ENCODE measurements around the gene ALKBH4. TPM values are rescaled to one million over a fixed set of nuclear protein-coding genes. Genes with fewer than 3 reads are reported as not detected.

The ALKBH4 gene
- total and polyA plus RNA-seq, 8 donors, result 1.2 to 27.4 (median 8.7) TPM

DNA sequence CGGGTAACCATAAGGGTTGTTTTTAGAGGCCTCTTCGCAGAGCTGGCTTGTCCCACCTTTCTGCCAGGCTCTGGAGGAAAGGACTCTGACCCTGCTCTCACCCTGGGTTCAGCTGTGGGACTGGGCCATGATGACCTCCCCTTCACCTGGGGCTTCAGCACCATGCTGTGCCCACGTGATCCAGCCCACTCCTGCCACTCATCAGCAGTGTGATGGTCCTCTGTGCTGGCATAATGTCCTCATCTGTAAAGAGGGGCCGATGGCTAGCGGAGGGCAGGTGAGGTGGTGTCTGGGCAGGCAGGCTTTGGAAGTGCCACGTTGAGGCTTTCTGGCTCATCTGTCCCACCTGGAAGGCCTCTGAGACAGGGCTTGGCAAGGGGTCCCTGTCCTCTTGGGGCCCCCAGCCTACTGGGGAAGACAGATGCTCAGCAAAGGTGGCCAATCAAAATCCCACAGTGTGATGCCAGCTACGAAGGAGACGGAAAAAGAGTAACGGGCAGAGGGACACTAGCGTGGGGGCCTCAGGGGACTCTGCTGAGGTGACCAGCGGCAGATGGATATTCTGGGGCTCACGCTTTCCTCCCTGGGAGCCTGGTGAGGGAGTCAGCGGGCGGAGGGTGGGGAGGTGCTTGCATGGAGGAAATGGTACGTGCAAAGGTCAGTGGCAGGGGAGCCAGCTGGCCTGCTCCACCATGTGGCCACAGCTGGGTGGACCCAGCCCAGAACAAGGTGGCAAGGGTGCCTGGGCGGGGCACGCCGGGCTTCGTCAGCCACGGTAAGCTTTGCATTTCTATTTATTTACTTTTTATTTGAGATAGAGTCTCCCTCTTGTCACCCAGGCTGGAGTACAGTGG, 5.5 kb upstream of the ALKBH4 start:
- Histone ChIP-seq H3K27ac (peak overlapping the region in 2 of 5 donors; percentile 9 to 63), H3K27me3 (no peaks in the 10 kb centered on the region), H3K4me1 (peaks cover 6 to 53% (median 35%) of the 10 kb centered on the region in 4 donors), H3K36me3 (peaks cover 22 to 72% (median 62%) of the 10 kb centered on the region in 4 donors), H3K4me3 (no peak overlapping the region), H3K9me3 (no peaks in the 10 kb centered on the region)
- TF ChIP-seq POLR2AphosphoS5 (IDR thresholded peaks at IDR 0.05), result peak in 1 of 3 donors; percentile 77
- no peak for TF ChIP-seq EP300 (IDR thresholded peaks at IDR 0.05)
- TF ChIP-seq, protein P1, sequence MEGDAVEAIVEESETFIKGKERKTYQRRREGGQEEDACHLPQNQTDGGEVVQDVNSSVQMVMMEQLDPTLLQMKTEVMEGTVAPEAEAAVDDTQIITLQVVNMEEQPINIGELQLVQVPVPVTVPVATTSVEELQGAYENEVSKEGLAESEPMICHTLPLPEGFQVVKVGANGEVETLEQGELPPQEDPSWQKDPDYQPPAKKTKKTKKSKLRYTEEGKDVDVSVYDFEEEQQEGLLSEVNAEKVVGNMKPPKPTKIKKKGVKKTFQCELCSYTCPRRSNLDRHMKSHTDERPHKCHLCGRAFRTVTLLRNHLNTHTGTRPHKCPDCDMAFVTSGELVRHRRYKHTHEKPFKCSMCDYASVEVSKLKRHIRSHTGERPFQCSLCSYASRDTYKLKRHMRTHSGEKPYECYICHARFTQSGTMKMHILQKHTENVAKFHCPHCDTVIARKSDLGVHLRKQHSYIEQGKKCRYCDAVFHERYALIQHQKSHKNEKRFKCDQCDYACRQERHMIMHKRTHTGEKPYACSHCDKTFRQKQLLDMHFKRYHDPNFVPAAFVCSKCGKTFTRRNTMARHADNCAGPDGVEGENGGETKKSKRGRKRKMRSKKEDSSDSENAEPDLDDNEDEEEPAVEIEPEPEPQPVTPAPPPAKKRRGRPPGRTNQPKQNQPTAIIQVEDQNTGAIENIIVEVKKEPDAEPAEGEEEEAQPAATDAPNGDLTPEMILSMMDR (IDR thresholded peaks at IDR 0.05), result no peak
- DNase-seq, result peak; percentile 63 to 86
- intact Hi-C loops (cut with DNase I; ENCODE audit: low total_unique reads), result loop anchor here (10.0 kb wide), 1 partner anchor 185 kb away; the partner anchor contains the start of gene SH2B2
- 42 to 71% (median 53%) methylated on average over 18 to 20 of the region's 20 CpGs for WGBS, 5 donors

DNA sequence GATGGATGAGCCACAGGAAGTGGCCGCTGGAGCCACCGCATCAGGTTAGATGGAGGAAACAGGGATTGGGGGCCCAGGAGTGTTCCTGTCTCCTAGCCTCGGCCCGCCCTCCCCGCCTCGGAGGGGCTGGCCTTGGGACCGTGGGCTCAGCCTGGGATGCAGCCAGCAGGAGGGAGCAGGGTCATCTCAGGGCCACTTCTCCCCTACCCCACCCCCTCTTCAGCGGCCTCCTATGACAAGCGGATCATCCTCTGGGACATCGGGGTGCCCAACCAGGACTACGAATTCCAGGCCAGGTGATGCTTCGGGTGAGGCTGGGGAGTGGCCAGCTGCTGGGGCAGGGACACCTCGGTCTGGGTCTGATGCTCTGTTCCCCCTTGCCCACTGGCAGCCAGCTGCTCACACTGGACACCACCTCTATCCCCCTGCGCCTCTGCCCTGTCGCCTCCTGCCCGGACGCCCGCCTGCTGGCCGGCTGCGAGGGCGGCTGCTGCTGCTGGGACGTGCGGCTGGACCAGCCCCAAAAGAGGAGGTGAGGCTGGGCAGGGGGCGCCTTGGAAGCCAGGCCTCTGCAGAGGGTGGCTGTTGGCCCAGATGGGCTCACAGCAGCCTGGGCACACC, 4.8 kb upstream of the ALKBH4 start:
- Histone ChIP-seq H3K4me3 (no peak overlapping the region), H3K36me3 (peaks cover 22 to 69% (median 60%) of the 10 kb centered on the region in 4 donors), H3K27me3 (no peaks in the 10 kb centered on the region), H3K27ac (peak overlapping the region in 2 of 5 donors; percentile 9 to 63), H3K9me3 (no peaks in the 10 kb centered on the region), H3K4me1 (peaks cover 6 to 53% (median 35%) of the 10 kb centered on the region in 4 donors)
- intact Hi-C loops (cut with DNase I; ENCODE audit: low total_unique reads), result loop anchor here (10.0 kb wide), 1 partner anchor 185 kb away; the partner anchor contains the start of gene SH2B2
- no peak for DNase-seq
- WGBS, 5 donors, result 88 to 94% (median 90%) methylated on average over 21 to 24 of the region's 24 CpGs
- TF ChIP-seq EP300 (IDR thresholded peaks at IDR 0.05) (no peak), POLR2AphosphoS5 (IDR thresholded peaks at IDR 0.05) (no peak), POLR2A (IDR thresholded peaks at IDR 0.05) (no peak)

DNA sequence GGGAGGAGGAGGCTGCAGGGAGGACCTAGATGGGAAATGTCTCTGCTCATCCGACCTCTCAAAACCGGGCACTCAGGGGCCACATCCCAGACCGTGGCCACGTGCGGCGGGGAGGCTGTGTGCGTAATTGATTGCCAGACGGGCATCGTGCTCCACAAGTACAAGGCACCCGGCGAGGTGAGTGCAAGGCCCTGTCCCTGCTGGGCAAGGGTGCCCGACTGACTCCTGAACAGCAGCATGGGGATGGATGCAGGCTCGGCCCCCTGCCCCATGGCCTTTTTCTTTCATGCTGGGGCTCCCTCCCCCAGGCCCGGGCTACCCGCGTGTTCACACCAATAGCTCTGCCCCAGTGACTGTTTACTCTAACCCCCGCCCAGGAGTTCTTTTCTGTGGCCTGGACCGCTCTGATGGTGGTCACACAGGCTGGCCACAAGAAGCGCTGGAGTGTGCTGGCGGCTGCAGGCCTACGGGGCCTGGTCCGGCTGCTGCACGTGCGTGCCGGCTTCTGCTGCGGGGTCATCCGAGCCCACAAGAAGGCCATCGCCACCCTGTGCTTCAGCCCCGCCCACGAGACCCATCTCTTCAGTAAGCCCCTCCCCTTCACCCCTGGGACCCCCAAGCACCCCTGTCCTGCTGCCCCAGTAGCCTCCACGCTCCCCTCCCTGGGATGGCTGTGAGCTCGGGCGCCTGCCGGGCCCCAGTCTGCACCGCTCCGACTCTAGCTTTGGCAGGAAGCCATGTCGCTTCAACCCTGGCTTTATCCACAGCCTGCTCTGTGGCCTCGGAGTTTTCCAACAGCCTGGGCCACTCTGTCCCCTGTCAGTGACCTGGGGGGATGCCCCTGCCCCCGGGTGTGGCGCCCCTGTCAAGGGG, 4.1 kb upstream of the ALKBH4 start:
- Histone ChIP-seq H3K4me1 (peaks cover 11 to 59% (median 41%) of the 10 kb centered on the region in 4 donors), H3K9me3 (no peaks in the 10 kb centered on the region), H3K27ac (peak overlapping the region in 1 of 5 donors; percentile 63), H3K36me3 (peaks cover 22 to 62% (median 54%) of the 10 kb centered on the region in 4 donors), H3K27me3 (no peaks in the 10 kb centered on the region), H3K4me3 (no peak overlapping the region)
- intact Hi-C loops (cut with DNase I; ENCODE audit: low total_unique reads), result loop anchor here (10.0 kb wide), 1 partner anchor 184 kb away; the partner anchor contains the start of gene SH2B2
- 84 to 89% (median 87%) methylated on average over 35 to 40 of the region's 40 CpGs for WGBS, 5 donors
- no peak for DNase-seq
- TF ChIP-seq EP300 (IDR thresholded peaks at IDR 0.05), result no peak
- no peak for TF ChIP-seq POLR2A (IDR thresholded peaks at IDR 0.05)
- TF ChIP-seq POLR2AphosphoS5 (IDR thresholded peaks at IDR 0.05), result no peak
- TF ChIP-seq, protein P1 (IDR thresholded peaks at IDR 0.05), result no peak

DNA sequence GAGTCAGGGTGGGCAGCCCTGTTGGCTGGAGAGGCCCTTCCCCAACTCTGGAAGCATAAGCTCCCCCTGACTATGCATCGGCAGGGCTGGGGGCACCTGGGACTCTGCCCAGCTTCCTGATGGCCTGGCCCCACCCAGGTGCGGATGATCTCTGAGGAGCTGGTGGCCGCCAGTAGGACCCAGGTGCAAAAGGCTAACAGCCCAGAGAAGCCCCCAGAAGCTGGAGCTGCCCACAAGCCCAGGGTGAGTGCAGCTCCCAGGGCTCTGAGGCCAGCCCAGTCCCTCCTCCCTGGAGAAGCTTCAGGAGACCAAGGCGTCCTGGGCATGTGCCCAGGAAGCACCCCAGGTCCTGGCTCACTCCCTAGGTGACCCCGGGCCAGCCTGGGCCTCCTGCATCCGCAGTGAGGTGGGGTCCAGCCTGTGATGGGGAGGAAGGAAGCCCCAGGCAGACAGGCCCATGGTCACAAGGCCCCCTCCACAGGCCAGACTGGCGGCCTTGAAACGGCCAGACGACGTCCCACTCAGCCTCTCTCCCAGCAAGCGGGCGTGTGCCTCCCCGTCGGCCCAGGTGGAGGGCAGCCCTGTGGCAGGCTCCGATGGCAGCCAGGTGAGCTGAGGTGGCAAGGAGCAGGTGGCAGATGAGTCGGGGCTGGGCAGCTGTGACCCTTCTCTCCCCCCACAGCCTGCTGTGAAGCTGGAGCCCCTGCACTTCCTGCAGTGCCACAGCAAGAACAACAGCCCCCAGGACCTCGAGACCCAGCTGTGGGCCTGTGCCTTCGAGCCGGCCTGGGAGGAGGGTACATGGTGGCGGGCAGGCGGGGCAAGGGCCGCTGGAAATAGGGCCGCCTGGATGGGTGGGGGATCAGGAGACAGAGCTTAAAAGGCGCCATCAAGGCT, 3.2 kb upstream of the ALKBH4 start:
- Histone ChIP-seq H3K36me3 (peaks cover 13 to 53% (median 45%) of the 10 kb centered on the region in 4 donors), H3K27ac (no peak overlapping the region), H3K4me3 (no peak overlapping the region), H3K4me1 (peaks cover 15 to 68% (median 50%) of the 10 kb centered on the region in 4 donors), H3K27me3 (no peaks in the 10 kb centered on the region), H3K9me3 (no peaks in the 10 kb centered on the region)
- no peak for TF ChIP-seq EP300 (IDR thresholded peaks at IDR 0.05)
- TF ChIP-seq POLR2AphosphoS5 (IDR thresholded peaks at IDR 0.05), result no peak
- TF ChIP-seq, protein P1 (IDR thresholded peaks at IDR 0.05), result no peak
- no peak for TF ChIP-seq POLR2A (IDR thresholded peaks at IDR 0.05)
- 87 to 92% (median 92%) methylated on average over 21 to 24 of the region's 24 CpGs for WGBS, 5 donors
- DNase-seq, result no peak
- intact Hi-C loops (cut with DNase I; ENCODE audit: low total_unique reads), result loop anchor here (10.0 kb wide), 1 partner anchor 183 kb away; the partner anchor contains the start of gene SH2B2
